HepG2 (cell line): ENCODE results near the gene SLC12A3. TPM values are rescaled to one million over a fixed set of nuclear protein-coding genes. Genes with fewer than 3 reads are reported as not detected.

Experiments
- PBX3 ChIP-seq: sonication (generic); formaldehyde crosslinking; IDR thresholded peaks from 2 replicates; pipeline ENCODE4 v1.8.1; 2023; ENCODE audit warnings: missing genetic modification reagents, inconsistent platforms, borderline replicate concordance
- SMAD3 ChIP-seq: sonication (generic); formaldehyde crosslinking; IDR thresholded peaks from 2 replicates; pipeline ENCODE4 v1.4.0; 2020; ENCODE audit warnings: missing genetic modification reagents
- THAP7 ChIP-seq: sonication (generic); formaldehyde crosslinking; IDR thresholded peaks from 2 replicates; pipeline ENCODE4 v1.8.1; 2023; ENCODE audit warnings: mild to moderate bottlenecking, missing genetic modification reagents
- YEATS4 ChIP-seq: sonication (generic); formaldehyde crosslinking; IDR thresholded peaks from 2 replicates; pipeline ENCODE4 v1.4.0; 2020; ENCODE audit warnings: missing genetic modification reagents, borderline replicate concordance
- ZBED4 ChIP-seq: sonication (generic); formaldehyde crosslinking; IDR thresholded peaks from 2 replicates; pipeline ENCODE4 v1.4.0; 2020; ENCODE audit warnings: missing genetic modification reagents, borderline replicate concordance
- ZBTB2 ChIP-seq: sonication (generic); formaldehyde crosslinking; IDR thresholded peaks from 2 replicates; pipeline ENCODE4 v1.8.0; 2022; ENCODE audit warnings: low read depth, missing genetic modification reagents
- ZBTB43 ChIP-seq: sonication (generic); formaldehyde crosslinking; conservative IDR thresholded peaks from 2 replicates; pipeline ENCODE4 v1.4.0; 2020; ENCODE audit warnings: missing genetic modification reagents
- ZFP36L1 ChIP-seq: sonication (generic); formaldehyde crosslinking; IDR thresholded peaks from 2 replicates; pipeline ENCODE4 v1.8.0; 2022; ENCODE audit warnings: mild to moderate bottlenecking, missing genetic modification reagents, moderate library complexity
- ZFY ChIP-seq: sonication (generic); formaldehyde crosslinking; IDR thresholded peaks from 2 replicates; pipeline ENCODE4 v1.4.0; 2020; ENCODE audit warnings: missing genetic modification reagents
- ZNF670 ChIP-seq: sonication (generic); formaldehyde crosslinking; IDR thresholded peaks from 2 replicates; pipeline ENCODE4 v1.8.0; 2022; ENCODE audit warnings: mild to moderate bottlenecking, missing genetic modification reagents, borderline replicate concordance
- ZNF792 ChIP-seq: IDR thresholded peaks from 2 replicates; pipeline ENCODE4 v1.6.1; 2016
- polyA plus RNA-seq, 8 experiments: library from polyadenylated mRNA; depleted of rRNA in 3 of 8; stranded (reverse) in 7 of 8; unstranded in 1 of 8; fragments of >200 nt; fragmentation: Illumina TruSeq in 4 of 8; extraction: Trizol in 4 of 8; gene quantifications; 2 replicates each; pipeline versions ENCODE4 v1.2.1 to v1.2.3, GENCODE V29; 2011 to 2016; ENCODE audit warnings: low read depth in 4 of 8, missing spikeins in 1 of 8, mixed read lengths in 1 of 8; ENCODE audit not compliant: insufficient read depth in 1 of 8
- total RNA-seq, 5 experiments: library from RNA; depleted of rRNA; stranded (reverse); fragments of >200 nt; fragmentation: Illumina TruSeq; extraction: Trizol; gene quantifications; 2 replicates each; pipeline ENCODE4 v1.2.3, GENCODE V29; 2016; ENCODE audit warnings: low read depth in 1 of 5

SLC12A3 gene
- total and polyA plus RNA-seq, 2 of the 13 experiments (the other 11 are each of a cell fraction or from before 2014, with no cell fraction given): 6.2 TPM; not detected in 1

GRCh38 chr16:56921571-56921970 is 56.6 kb downstream of the SLC12A3 start (continued):
- no peak for TF ChIP-seq ZBTB43 (CRISPR knock-in tag)
- TF ChIP-seq YEATS4: no peak
- TF ChIP-seq SMAD3 (CRISPR knock-in tag): no peak
- no peak for TF ChIP-seq ZBTB2 (CRISPR knock-in tag)
- TF ChIP-seq ZFP36L1 (CRISPR knock-in tag): no peak
- TF ChIP-seq ZNF670 (CRISPR knock-in tag): no peak
- TF ChIP-seq ZNF792 (CRISPR knock-in tag): no peak
- TF ChIP-seq THAP7 (CRISPR knock-in tag): no peak
- TF ChIP-seq ZFY (CRISPR knock-in tag): 0 out of 2 replicates have a peak, but pooled peaks have one; percentile 20
- TF ChIP-seq PBX3 (CRISPR knock-in tag): no peak
- 0 out of 2 replicates have a peak, but pooled peaks have one; percentile 19 for TF ChIP-seq ZBED4 (CRISPR knock-in tag)
